GM23338 (cell line): ENCODE results near the gene EIF3B. TPM values are rescaled to one million over a fixed set of nuclear protein-coding genes. Genes with fewer than 3 reads are reported as not detected.

ENCODE experiments used
- ATAC-seq: fragments of 200-7000 bp; cut with Tn5 transposase; 3 replicates; pipeline ENCODE4 v1.9.1; 2020
- DNase-seq: peaks from one replicate; pipeline ENCODE4 v3.0.0-alpha.2; 2015; ENCODE audit warnings: low spot score
- H2AFZ ChIP-seq: fragments of 200-600 bp; sonication (generic); 2 replicates; pipeline ENCODE4 v1.8.0; 2016; ENCODE audit warnings: antibody characterized with exemption, mild to moderate bottlenecking, moderate library complexity
- H3F3A ChIP-seq: fragments of 200-600 bp; sonication (generic); replicated peaks from 2 replicates; pipeline ENCODE4 v1.8.0; 2017; ENCODE audit warnings: antibody characterized with exemption, mixed run types, low read depth
- H3K27ac ChIP-seq: fragments of 200-600 bp; sonication (generic); 2 replicates; pipeline ENCODE4 v1.6.1; 2016; ENCODE audit warnings: low read depth
- H3K27me3 ChIP-seq: fragments of 200-600 bp; sonication (generic); 2 replicates; pipeline ENCODE4 v1.8.0; 2016; ENCODE audit warnings: mild to moderate bottlenecking, mixed run types, moderate library complexity; ENCODE audit not compliant: insufficient read depth
- H3K36me3 ChIP-seq: fragments of 200-600 bp; sonication (generic); 2 replicates; pipeline ENCODE4 v1.8.0; 2016; ENCODE audit warnings: mild to moderate bottlenecking; ENCODE audit not compliant: insufficient read depth
- H3K4me1 ChIP-seq: fragments of 200-600 bp; sonication (generic); 2 replicates; pipeline ENCODE4 v1.8.0; 2016; ENCODE audit warnings: mild to moderate bottlenecking, moderate library complexity; ENCODE audit not compliant: insufficient read depth
- H3K4me2 ChIP-seq: fragments of 200-600 bp; sonication (generic); 2 replicates; pipeline ENCODE4 v1.7.1; 2017; ENCODE audit warnings: mixed run types
- H3K4me3 ChIP-seq: fragments of 200-600 bp; sonication (generic); 2 replicates; pipeline ENCODE4 v1.6.1; 2016; ENCODE audit warnings: mixed run types
- H3K79me2 ChIP-seq: fragments of 200-600 bp; sonication (generic); replicated peaks from 2 replicates; pipeline ENCODE4 v1.8.0; 2017; ENCODE audit warnings: mild to moderate bottlenecking; ENCODE audit not compliant: insufficient read depth
- H3K9me2 ChIP-seq: fragments of 200-600 bp; sonication (generic); 2 replicates; pipeline ENCODE4 v1.8.0; 2017; ENCODE audit not compliant: insufficient read depth
- H4K20me1 ChIP-seq: fragments of 200-600 bp; sonication (generic); replicated peaks from 2 replicates; pipeline ENCODE4 v1.8.0; 2017; ENCODE audit warnings: mild to moderate bottlenecking; ENCODE audit not compliant: insufficient read depth
- H3K27ac Mint-ChIP-seq: 2 replicates; pipeline ENCODE4 v1.8.0; 2020; ENCODE audit warnings: inconsistent platforms, mild to moderate bottlenecking, moderate library complexity, mixed read lengths
- H3K27me3 Mint-ChIP-seq: 3 replicates; pipeline ENCODE4 v1.8.0; 2022; ENCODE audit warnings: low read depth, mild to moderate bottlenecking, moderate library complexity, mixed read lengths, inconsistent platforms; ENCODE audit not compliant: insufficient read depth, poor library complexity
- H3K36me3 Mint-ChIP-seq: 3 replicates; pipeline ENCODE4 v1.8.0; 2021; ENCODE audit warnings: low read depth, mild to moderate bottlenecking, inconsistent platforms, moderate library complexity, mixed read lengths
- H3K4me1 Mint-ChIP-seq: 3 replicates; pipeline ENCODE4 v1.8.0; 2020; ENCODE audit warnings: mild to moderate bottlenecking, inconsistent platforms, mixed read lengths
- H3K4me3 Mint-ChIP-seq: 3 replicates; pipeline ENCODE4 v1.8.0; 2021; ENCODE audit warnings: moderate library complexity, mild to moderate bottlenecking, inconsistent platforms, mixed read lengths
- H3K9me3 Mint-ChIP-seq: 3 replicates; pipeline ENCODE4 v1.8.0; 2020; ENCODE audit warnings: moderate library complexity, mild to moderate bottlenecking, inconsistent platforms, mixed read lengths
- CREB1 ChIP-seq: fragments of 250-450 bp; sonication (Bioruptor Pico); IDR thresholded peaks from 2 replicates; pipeline ENCODE4 v1.5.0; 2020; ENCODE audit warnings: low read depth, mild to moderate bottlenecking, moderate library complexity
- CTCF ChIP-seq, 2 experiments: fragments of 200-600 bp in 1 of 2; sonication (generic) in 1 of 2; conservative IDR thresholded peaks; 2 replicates each; pipeline versions ENCODE4 v1.5.1 to v1.6.1; 2016 to 2017; ENCODE audit warnings: antibody characterized with exemption in 2 of 2, low read depth in 2 of 2, mild to moderate bottlenecking in 2 of 2, moderate library complexity in 1 of 2
- ETS1 ChIP-seq: IDR thresholded peaks from 2 replicates; pipeline ENCODE4 v1.6.1; 2016; ENCODE audit warnings: antibody characterized with exemption
- EZH2phosphoT487 ChIP-seq: fragments of 200-600 bp; sonication (generic); IDR thresholded peaks from one replicate; pipeline ENCODE4 v1.8.1; 2018; ENCODE audit warnings: antibody characterized with exemption; ENCODE audit not compliant: unreplicated experiment
- JUNB ChIP-seq: IDR thresholded peaks from one replicate; pipeline ENCODE4 v1.6.1; 2016; ENCODE audit warnings: antibody characterized with exemption; ENCODE audit not compliant: unreplicated experiment
- NANOG ChIP-seq: IDR thresholded peaks from 2 replicates; pipeline ENCODE4 v1.6.1; 2016; ENCODE audit warnings: antibody characterized with exemption, borderline replicate concordance
- STAT1 ChIP-seq: IDR thresholded peaks from one replicate; pipeline ENCODE4 v1.6.1; 2016; ENCODE audit warnings: antibody characterized with exemption; ENCODE audit not compliant: unreplicated experiment
- ZNF331 ChIP-seq: fragments of 250-450 bp; sonication (Bioruptor Pico); IDR thresholded peaks from 2 replicates; pipeline ENCODE4 v1.5.0; 2020; ENCODE audit warnings: low read depth, mild to moderate bottlenecking, moderate library complexity
- ZNF462 ChIP-seq: fragments of 250-450 bp; sonication (Bioruptor Pico); IDR thresholded peaks from 2 replicates; pipeline ENCODE4 v1.5.0; 2020; ENCODE audit warnings: mild to moderate bottlenecking, moderate library complexity
- polyA plus RNA-seq: library from polyadenylated mRNA; unstranded; fragments of >200 nt; fragmentation: Nextera tagmentation; extraction: Ambion mirVana; gene quantifications from 2 replicates; pipeline ENCODE4 v1.2.1, GENCODE V29; 2016
- total RNA-seq: library from RNA; depleted of rRNA; stranded (reverse); fragments of >200 nt; shearing (Covaris generic); gene quantifications from 2 replicates; pipeline ENCODE4 v1.2.3, GENCODE V29; 2014

EIF3B gene
- total and polyA plus RNA-seq, 2 experiments from 2014 or later, result 106 to 355 TPM

GRCh38 chr7:2359610-2360009 is 5.0 kb downstream of the EIF3B start:
- H3K36me3 ChIP-seq, result peaks cover 83% of the 10 kb centered on the region
- H2AFZ ChIP-seq, result no peak overlapping the region
- H3F3A ChIP-seq, result peaks cover 47% of the 10 kb centered on the region
- peaks cover 84% of the 10 kb centered on the region for H4K20me1 ChIP-seq
- no peaks in the 10 kb centered on the region for H3K9me2 ChIP-seq
- peaks cover 88% of the 10 kb centered on the region for H3K36me3 Mint-ChIP-seq
- no peaks in the 10 kb centered on the region for H3K9me3 Mint-ChIP-seq
- no peaks in the 10 kb centered on the region for H3K27me3 ChIP-seq
- peaks cover 6% of the 10 kb centered on the region for H3K27me3 Mint-ChIP-seq
- no peak overlapping the region for H3K4me3 ChIP-seq
- H3K27ac ChIP-seq, result 0 out of 2 replicates have a peak overlapping the region, but pooled peaks have one; percentile 76
- no peak overlapping the region for H3K27ac Mint-ChIP-seq
- ATAC-seq (no peak), DNase-seq (no peak)
- no peak overlapping the region for H3K4me3 Mint-ChIP-seq
- H3K79me2 ChIP-seq, result peaks cover 88% of the 10 kb centered on the region
- TF ChIP-seq STAT1 (no peak), CTCF (conservative IDR thresholded peaks at IDR 0.05; ENCODE audit: low read depth in 2 of 2) (no peak)
- peaks cover 30% of the 10 kb centered on the region for H3K4me1 ChIP-seq
- no peak overlapping the region for H3K4me2 ChIP-seq
- H3K4me1 Mint-ChIP-seq, result peaks cover 14% of the 10 kb centered on the region

- ATAC-seq, result no peak
- no peak for TF ChIP-seq STAT1
- no peak for TF ChIP-seq JUNB
- no peak for TF ChIP-seq CREB1 (CRISPR knock-in tag)
- no peak for TF ChIP-seq NANOG
- no peak for TF ChIP-seq EZH2phosphoT487
- TF ChIP-seq ETS1, result no peak
- no peak for TF ChIP-seq ZNF462
- TF ChIP-seq ZNF331 (CRISPR knock-in tag), result no peak
- TF ChIP-seq CTCF (conservative IDR thresholded peaks at IDR 0.05; ENCODE audit: low read depth in 2 of 2), result no peak
Observed at GRCh38 chr7:2360796-2361195, 6.2 kb downstream of the EIF3B start.

More at GRCh38 chr7:2360796-2361195, 6.2 kb downstream of the EIF3B start:
- Histone ChIP-seq H3K4me3 (no peak overlapping the region), H3K36me3 (peaks cover 94% of the 10 kb centered on the region), H3K27me3 (no peaks in the 10 kb centered on the region), H3K9me2 (no peaks in the 10 kb centered on the region), H2AFZ (no peak overlapping the region), H3K4me2 (no peak overlapping the region), H3F3A (peaks cover 45% of the 10 kb centered on the region), H3K27ac (no peak overlapping the region), H3K4me1 (peaks cover 30% of the 10 kb centered on the region), H4K20me1 (peaks cover 93% of the 10 kb centered on the region), H3K79me2 (peaks cover 88% of the 10 kb centered on the region)
- H3K36me3 Mint-ChIP-seq, result peaks cover 94% of the 10 kb centered on the region
- no peak for DNase-seq
- no peak overlapping the region for H3K27ac Mint-ChIP-seq
- peaks cover 13% of the 10 kb centered on the region for H3K4me1 Mint-ChIP-seq
- peaks cover 3% of the 10 kb centered on the region for H3K27me3 Mint-ChIP-seq
- H3K9me3 Mint-ChIP-seq, result no peaks in the 10 kb centered on the region
- no peak overlapping the region; the same call in 2 of the 3 replicates for H3K4me3 Mint-ChIP-seq
